Stimulated activated CD8-positive, alpha-beta memory T cell treated with anti-CD3 and anti-CD28 coated beads, Interleukin-12 subunit alpha, Interleukin-12 subunit beta, amount 100 ng/mL, for 1 hour (primary cell): ENCODE data around the gene MGAT3.
"Not testable (repeated sequence)": the region's sequence is repeated elsewhere in the genome, so short reads cannot be mapped to it uniquely, and the experiment has no call there.

Experiments used
- DNase-seq: peaks from one replicate; pipeline ENCODE4 v3.0.0-alpha.2; 2020; ENCODE audit warnings: low read depth

MGAT3 gene

GRCh38 chr22:39514373-39514973 is 57.7 kb downstream of the MGAT3 start:
- DNase-seq, result no peak

- DNase-seq, result no peak
Observed at GRCh38 chr22:39515266-39516050, 58.6 kb downstream of the MGAT3 start.

GRCh38 chr22:39517470-39517869 is 60.7 kb downstream of the MGAT3 start:
- no peak for DNase-seq

GRCh38 chr22:39518144-39518786 is 61.5 kb downstream of the MGAT3 start:
- DNase-seq, result no peak

GRCh38 chr22:39518996-39519680 is 62.3 kb downstream of the MGAT3 start:
- DNase-seq, result no peak

GRCh38 chr22:39519681-39520225 is 62.9 kb downstream of the MGAT3 start:
- DNase-seq, result no peak

- DNase-seq, result peak; percentile 92
Observed at GRCh38 chr22:39520226-39521105, 63.7 kb downstream of the MGAT3 start, which contains the start of gene ATF4. TSS of gene ATF4 (plus strand) at chr22:39520562. CDS start at chr22:39521446, 884 bp downstream.

- DNase-seq, result not testable (repeated sequence)
Observed at GRCh38 chr22:39521106-39521885, 64.5 kb downstream of the MGAT3 start.

- not testable (repeated sequence) for DNase-seq
Observed at GRCh38 chr22:39522091-39522490, 65.3 kb downstream of the MGAT3 start.

GRCh38 chr22:39522567-39523300 is 65.9 kb downstream of the MGAT3 start:
- DNase-seq, result no peak

- no peak for DNase-seq
Observed at GRCh38 chr22:39524089-39524752, 67.4 kb downstream of the MGAT3 start.

- DNase-seq, result no peak
Observed at GRCh38 chr22:39524753-39525657, 68.2 kb downstream of the MGAT3 start.

- DNase-seq, result no peak
Observed at GRCh38 chr22:39525658-39525975, 68.8 kb downstream of the MGAT3 start.

- DNase-seq, result no peak
Observed at GRCh38 chr22:39526736-39527171, 69.9 kb downstream of the MGAT3 start.

GRCh38 chr22:39527481-39527961 is 70.7 kb downstream of the MGAT3 start:
- DNase-seq, result no peak

- no peak for DNase-seq
Observed at GRCh38 chr22:39528080-39528661, 71.4 kb downstream of the MGAT3 start.

GRCh38 chr22:39528681-39529486 is 72.1 kb downstream of the MGAT3 start:
- peak; percentile 81 for DNase-seq
